ENCODE results near the gene BRIP1.
"Not testable (repeated sequence)": the region's sequence is repeated elsewhere in the genome, so short reads cannot be mapped to it uniquely, and the experiment has no call there.

BRIP1 gene

DNA sequence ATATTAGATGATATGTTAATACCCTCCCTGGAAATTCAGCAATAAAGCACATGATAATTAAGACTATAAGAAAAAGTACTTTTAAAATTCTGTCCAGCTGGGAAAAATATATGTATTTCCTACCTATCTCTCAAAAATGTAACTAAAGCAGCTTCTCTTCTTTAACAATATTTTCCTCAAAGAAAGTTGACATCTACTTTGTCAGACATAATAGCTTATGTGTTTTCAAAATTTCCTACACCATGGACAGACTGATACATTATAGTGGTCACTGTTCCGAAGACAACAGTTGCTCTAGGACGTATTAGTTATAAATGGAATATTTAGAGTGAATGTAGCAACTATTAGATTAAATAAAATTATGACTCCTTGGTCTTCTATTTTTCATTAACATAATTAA lies 140.9 kb downstream of the BRIP1 start:
- no peak for DNase-seq

DNA sequence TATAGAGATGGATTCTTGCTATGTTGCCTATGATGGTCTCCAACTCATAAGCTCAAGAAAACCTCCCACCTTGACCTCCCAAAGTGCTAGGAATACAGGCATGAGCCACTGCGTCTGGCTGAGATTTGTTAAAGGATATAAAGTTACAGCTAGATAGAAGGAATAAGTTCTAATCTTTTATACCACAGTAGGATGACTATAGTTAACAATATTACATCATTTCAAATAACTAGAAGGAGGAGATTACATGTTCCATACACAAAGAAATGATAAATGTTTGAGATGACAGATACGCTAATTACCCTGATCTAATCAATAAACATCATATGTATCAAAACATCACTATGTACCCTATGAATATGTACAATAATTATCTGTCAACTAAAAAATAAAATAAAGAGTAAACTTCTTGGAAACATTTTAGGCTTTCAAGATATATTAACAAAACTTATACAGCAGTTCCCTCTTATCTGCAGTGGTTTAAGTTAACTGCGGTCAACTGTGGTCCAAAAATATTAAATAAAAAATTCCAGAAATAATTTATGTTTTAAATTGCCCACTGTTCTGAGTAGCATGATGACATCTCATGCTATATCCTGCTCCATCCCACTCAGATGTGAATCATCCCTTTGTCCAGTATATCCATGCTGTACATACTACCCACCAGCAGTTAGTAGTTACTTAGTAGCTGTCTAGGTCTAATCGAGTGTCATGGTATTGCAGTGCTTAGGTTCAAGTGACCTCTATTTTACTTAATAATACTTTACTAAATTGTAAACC lies 143.1 kb downstream of the BRIP1 start:
- DNase-seq = no peak

DNA sequence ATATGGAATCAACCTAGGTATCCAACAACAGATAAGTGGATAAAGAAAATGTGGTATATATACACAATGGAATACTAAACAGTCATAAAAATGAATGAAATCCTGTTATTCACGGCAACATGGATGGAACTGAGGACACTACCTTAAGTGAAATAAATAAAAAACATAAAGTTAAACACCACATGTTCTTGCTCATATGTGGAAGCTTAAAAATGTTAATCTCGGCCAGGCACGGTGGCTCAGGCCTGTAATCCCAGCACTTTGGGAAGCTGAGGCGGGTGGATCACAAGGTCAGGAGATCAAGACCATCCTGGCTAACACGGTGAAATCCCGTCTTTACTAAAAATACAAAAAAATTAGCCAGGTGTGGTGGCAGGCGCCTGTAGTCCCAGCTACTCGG lies 144.1 kb downstream of the BRIP1 start:
- not testable (repeated sequence) for DNase-seq

DNA sequence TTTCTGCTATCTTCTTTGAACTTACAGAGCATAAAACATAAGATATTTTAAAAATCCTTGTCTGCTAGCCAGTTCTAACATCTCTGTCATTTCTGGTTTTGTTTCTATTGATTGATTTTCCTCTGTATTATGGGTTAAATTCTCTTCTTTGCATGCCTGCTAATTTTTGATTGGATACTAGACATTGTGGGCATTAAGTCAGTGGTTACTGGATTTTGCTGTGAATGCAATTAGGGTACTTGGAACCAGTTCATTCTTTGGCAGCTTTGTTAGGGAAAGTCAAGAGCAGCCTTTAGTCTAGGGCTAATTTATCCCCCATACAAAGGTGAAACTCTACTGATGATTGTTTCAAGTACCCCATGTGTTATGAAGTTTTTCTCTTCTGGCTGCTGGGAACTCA lies 145.3 kb downstream of the BRIP1 start:
- no peak for DNase-seq

DNA sequence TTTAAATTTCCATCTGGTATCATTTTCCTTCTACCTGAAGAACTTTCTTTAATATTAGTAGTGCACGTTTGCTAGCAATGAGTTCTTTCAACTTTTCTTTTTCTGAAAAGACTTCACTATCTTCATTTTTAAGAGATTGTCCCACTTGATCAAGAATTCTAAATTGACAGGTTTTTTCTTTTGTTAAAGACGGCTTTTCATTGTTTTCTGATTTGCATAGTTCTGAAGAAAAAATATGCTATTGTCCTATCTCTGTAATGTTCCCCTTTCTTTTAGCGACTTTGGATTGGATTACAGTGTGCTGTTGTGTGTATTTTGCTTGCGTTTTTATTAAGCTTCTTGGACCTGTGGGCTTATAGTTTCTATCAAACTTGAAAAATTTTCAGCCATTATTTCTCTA lies 146.0 kb downstream of the BRIP1 start:
- no peak for DNase-seq

DNA sequence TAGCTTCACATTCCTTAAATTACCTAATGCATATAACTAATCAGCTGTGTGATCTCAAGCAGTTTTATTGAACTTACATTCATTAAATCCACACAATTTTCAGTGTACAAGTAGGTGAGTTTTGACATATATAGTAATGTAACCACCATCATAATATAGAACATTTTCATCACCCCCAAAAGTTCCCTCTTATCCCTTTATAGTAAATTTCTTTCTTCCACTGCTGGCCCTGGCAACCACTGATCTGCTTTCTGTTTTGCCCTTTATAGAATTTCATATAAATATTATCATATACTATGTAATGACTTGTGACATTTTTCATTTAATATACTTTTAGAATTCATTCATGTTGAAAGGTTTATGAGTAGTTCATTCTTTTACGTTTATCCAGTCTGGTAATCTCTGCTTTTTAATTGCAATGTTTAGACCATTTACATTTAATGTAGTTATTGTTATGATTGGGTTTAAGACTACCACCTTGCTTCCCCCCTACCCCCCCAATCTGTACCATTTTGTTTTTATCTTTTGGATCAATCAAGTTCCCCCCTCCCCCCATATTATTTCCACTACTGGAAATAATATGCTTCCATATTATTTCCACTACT lies 147.0 kb downstream of the BRIP1 start:
- no peak for DNase-seq

DNA sequence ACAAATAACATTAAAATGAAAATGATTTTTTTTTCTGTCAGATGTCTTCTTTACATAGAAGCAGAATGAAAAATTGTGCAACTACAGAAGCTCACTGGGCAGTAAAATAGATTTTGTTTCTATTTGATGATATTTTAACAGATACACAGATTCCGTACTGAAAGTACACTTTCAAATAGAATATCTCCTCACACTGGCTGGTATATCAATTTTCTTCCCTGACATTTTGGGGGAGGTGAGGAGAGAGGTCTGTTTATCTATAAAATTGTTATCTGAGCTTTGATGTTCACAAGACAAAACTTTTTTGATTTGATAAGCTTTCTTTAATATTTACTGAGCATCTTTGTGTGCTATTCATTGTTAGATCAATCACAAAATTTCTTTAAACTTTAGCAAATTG lies 148.0 kb downstream of the BRIP1 start:
- DNase-seq = no peak

DNA sequence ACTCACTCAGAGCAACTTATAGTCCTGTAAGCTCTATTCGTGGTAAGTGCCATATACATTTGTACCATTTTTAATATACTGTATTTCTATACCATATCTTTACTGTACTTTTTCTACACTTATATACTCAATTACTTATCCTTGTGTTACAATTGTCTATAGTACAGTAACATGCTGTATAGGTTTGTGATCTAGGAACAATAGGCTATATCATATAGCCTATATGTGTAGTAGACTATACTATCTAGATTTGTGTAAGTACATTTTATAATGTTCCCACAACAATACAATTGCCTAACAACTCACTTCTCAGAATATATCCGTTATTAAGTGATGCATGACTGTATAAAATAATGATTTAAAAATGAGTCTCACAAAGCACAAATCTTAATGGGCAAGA lies 149.0 kb downstream of the BRIP1 start:
- no peak for DNase-seq

DNA sequence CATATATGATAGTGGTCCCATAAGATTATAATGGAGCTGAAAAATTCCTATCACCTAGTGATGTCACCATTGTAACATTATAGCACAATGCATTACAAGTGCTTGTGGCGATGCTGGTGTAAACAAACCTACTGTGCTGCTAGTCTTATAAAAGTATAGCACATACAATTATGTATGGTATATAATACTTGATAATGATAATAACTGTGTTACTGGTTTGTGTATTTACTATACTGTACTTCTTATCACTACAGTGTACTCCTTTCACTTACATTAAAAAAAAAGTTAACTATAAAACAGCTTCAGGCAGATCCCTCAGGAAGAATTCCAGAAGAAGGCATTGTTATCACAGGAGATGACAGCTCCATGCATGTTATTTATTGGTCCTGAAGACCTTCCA lies 150.3 kb downstream of the BRIP1 start:
- peak; percentile 37 for DNase-seq

DNA sequence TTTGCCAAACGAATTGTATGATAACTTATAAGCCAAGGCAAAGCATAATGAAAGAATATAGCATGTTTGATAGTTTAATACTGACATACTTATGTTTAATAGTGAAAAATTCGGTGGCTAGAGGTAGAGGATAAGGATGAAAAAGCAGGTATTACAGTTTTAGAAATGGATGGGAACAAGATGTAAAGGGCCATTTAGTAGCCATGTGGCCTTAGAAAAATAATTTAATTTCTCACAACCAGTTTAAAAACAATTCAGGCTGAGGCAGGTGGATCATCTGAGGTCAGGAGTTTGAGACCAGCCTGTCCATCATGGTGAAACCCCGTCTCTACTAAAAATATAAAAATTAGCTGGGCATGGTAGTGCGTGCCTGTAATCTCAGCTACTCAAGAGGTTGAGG lies 152.8 kb downstream of the BRIP1 start:
- no peak for DNase-seq

DNA sequence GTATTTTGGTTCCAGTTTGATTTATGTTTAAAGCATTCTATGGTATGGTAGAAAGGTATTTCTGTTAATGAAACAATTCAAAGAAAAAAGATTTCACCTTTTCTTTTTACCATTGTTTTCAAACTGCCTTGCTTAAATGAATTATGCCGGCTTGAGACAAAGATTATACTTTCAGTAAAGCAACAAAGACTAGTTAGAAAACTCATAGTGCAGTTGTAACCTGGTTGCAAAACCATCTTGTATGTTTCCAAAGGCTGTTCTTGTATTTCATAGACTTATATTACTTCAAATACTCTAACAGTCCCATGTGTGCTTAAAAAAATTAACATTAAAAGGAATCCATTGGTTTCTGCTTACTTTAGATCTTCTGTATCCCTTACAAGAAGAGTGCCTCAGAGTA lies 153.8 kb downstream of the BRIP1 start:
- no peak for DNase-seq

DNA sequence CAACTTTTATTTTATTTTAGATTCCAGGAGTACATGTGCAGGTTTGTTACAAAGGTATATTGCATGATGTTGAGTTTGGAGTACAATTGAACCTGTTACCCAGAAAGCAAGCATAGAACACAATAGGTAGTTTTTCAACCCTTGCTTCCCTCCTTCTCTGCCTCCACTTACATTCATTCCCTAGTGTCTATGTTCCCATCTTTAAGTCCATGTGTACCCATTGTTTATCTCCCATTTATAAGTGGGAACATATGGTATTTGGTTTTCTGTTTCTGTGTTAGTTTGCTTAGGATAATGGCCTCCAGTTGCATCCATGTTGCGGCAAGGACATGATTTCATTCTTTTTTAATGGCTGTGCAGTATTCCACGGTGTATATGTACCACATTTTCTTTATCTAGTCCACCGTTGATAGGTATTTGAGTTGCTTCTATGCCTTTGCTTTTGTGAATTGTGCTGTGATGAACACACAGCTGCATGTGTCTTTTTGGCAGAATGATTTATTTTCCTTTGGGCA lies 158.3 kb downstream of the BRIP1 start:
- no peak for DNase-seq

DNA sequence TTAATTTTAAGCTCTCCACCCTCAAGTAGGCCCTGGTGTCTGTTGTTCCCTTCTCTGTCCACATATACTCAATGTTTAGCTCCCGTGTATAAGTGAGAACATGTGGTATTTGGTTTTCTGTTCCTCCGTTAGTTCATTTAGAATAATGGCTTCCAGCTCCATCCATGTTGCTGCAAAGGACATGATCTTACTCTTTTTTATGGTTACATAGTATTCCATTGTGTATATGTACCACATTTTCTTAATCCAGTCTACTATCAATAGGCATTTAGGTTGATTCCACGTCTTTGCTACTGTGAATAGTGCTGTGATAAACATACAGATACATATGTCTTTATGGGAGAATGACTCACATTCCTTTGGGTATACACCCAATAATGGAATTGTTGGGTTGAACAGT lies 160.9 kb downstream of the BRIP1 start:
- no peak for DNase-seq

DNA sequence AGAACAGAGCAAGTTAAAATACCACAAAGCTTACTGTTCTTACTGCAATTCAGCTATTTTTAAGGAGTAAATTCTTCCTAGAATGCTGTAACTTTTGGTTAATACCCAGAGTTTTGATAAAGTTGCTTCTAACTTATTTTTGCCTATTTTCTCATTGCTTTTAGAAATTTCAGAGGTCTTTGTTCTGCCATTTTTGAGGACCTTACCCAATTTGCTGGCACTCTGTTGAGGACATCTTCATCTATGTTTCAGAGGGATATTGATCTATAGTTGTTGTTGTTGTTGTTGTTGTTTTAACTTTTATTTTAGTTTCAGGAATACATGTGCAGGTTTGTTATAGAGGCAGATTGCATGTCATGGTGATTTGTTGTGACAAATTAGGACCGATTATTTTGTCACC lies 161.3 kb downstream of the BRIP1 start:
- DNase-seq = no peak

DNA sequence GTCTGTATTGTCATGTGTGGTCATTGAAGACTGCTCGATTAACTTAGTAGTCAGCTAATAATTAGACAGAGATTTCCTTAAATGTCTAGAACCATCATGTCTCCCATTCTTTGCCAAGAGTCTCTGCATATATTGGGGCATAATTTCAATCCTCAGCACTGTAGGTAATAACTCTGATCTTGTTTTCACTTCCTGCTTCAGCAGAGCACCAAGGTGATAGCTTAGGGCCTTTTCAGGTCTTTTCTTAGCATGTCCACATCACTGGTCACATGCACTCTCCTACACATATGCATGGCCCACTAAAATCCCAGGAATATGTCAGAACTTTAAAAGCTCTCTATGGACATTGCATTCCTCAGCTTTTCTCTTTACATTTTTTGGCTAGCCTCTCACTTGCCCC lies 162.0 kb downstream of the BRIP1 start:
- DNase-seq = no peak

DNA sequence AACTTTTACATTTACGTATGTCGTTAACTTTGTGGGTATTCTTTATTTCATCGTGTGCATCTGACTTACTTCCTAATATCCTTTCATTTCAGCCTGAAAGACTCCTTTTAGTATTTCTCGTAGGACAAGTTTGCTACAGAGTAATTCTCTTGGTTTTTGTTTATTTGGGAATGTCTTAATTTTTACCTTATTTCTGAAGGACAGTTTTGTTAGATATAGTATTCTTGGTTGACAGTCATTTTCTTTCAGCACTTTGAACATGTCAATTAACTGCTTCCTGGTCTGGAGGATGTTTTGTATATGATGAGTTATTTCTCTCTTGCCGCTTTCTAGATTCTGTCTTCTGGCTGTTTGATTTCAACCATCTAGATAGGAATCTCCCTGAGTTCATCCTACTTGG lies 163.1 kb downstream of the BRIP1 start:
- no peak for DNase-seq

DNA sequence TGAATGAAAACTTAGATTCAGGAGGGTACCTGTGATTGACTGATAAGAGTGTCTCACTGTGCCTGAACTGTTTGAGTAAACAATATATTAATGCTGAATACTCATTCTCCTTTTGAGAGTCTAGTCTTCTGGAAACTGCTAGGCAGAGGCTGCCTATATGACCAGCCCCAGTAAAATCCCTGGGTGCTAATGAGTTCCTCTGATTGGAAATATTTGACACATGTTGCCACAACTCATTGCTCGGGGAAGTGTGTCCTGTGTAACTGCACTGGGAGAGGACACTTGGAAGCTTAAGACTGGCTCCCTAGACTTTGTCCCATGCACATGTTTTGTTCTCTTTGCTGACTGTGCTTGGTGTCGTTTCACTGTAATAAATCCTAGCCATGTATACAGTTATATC lies 163.6 kb downstream of the BRIP1 start:
- DNase-seq = no peak

DNA sequence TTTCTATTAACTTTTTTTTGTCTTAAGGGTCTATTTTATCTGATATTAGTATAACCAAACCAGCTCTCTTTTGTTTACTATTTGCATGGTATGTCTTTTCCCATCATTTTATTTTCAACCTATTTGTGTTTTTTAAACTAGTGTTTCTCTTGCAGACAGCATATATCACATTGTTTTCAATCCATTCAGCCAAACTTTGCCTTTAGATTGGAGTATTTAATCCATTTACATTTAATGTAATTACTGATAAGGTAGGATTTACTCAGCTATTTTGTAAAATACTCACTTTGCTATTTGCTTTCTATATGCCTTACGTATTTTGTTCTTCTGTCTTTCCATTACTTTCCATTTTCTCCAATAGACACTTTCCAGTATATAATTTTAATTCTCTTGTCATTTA lies 164.3 kb downstream of the BRIP1 start:
- no peak for DNase-seq

DNA sequence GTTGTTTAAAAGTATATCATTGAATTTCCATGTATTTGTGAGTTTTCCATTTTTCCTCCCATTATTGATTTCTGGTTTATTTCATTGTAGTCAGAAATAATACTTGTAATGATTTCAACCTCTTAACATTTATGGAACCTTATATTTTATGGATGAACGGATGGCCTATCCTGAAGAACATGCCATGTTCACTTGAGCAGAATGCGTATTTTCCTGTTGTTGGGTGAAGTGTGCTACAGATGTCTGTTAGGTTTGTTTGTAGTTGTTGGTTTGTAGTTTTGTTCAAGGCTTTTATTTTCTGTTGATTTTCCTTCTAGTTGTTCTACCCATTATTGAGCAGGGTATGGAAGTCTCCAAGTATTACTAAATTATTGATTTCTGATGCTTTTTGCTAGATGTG lies 165.1 kb downstream of the BRIP1 start:
- no peak for DNase-seq

DNA sequence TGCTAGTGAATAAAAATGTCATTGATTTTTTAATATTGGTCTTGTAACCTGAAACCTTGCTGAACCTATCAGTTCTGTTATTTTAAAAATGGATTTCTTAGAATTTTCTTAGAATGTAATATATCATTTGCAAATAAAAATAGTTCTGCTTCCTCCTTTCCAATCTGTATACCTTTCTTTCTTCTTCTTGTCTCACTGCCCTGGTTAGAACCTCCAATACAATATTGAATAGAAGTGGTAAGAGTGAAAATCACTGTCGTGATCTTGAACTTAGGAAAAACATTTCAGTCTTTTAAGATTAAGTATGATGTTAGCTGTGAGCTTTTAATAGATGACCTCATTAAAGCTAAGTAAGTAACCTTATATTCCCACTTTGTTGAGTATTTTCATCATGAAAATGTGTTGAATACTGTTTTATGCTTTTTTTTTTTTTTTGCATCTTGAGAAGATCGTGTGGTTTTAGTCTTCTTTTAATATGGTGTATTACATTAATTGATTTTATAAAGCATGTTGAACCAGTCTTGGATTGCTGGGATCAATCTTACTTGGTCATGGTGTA lies 167.5 kb downstream of the BRIP1 start:
- DNase-seq = no peak

DNA sequence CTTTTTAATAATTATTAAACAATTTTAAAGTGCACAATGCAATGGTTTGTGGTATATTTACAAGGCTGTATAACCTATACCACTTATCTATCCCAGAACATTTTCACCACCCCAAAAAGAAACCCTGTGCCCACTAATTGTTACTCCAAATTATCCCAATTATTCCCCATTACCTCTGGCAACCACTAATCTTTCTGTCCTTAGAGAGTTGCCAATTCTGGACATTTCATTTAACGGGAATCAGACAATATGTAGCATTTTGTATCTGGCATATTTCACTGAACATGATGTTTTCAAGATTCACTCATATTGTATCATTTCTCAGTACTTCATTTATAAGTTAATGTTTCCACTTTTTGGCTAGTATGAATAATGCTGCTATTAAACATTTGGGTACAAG lies 169.2 kb downstream of the BRIP1 start:
- no peak for DNase-seq

DNA sequence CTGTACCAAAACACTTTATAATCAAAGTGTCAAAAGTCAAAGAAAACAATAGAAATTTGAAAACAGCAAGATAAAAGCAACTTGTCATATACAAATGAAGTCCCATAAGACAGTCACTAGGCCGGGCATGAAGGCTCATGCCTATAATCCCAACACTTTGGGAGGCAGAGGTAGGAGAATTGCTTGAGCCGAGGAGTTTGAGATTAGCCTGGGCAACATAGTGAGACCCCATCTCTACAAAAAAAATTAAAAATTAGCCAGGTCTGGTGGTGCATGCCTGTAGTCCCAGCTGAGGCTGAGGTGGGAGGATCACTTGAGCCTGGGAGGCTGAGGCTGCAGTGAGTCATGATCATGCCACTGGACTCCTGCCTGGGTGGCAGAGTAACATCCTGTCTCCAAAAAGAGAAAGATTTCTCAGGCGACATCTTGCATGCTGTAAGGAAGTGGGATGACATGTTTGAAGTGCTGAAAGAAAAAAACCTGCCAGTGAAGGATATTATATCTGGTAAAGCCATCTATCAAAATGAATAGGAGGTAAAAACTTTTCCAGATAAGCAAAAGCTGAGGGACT lies 173.6 kb downstream of the BRIP1 start:
- peak; percentile 51 for DNase-seq

DNA sequence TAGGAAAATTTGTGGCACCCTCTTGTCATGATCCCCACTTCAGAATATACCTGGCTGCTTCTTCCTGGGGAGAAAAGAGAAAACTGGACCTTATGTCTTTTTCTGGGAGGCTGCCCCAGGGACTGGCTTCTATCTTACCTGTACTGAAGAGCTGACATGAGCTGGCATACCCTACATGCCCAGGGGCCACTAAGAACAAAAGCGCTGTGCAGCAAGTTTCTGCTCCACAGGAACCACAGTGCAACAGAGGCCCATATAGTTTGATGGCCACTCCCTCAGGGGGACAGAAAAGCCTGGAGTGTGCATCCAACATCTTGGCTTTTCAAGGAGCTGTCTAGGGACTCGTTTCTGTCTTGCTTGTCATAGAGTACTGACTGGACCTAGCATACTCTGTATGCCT lies 175.6 kb downstream of the BRIP1 start:
- DNase-seq = no peak

DNA sequence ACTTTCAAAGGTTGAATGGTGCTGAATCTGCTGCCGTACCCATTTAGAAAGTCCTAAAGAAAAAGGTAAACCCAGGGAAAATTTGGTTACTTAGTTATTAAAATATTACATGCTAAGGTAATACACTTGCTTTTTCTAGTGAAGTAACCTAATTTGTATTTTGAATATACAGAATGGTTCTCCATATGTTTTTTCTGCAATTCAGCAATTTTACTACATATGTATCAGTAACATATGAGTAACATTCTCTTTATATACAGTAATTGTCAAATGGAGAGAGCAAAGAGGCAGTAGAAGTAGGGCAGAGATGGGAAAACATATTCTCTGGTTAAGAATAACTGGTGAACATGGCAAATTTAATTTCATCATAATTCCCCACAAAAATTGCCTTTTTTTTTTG lies 177.2 kb downstream of the BRIP1 start:
- DNase-seq = no peak

Data from NCI-H226 (cell line).